H1 (cell line): ENCODE measurements around the gene ANO6.

Source experiments
- EZH2 ChIP-seq: fragments of 200-600 bp; sonication (generic); IDR thresholded peaks from 2 replicates; pipeline ENCODE4 v1.7.1; 2012; ENCODE audit warnings: low read depth, mild to moderate bottlenecking, moderate library complexity, low read length, inconsistent platforms; ENCODE audit not compliant: severe bottlenecking
- GABPA ChIP-seq: IDR thresholded peaks from 2 replicates; pipeline ENCODE4 v1.6.1; 2011; ENCODE audit warnings: mild to moderate bottlenecking, low read length, moderate library complexity, borderline replicate concordance; ENCODE audit not compliant: insufficient read depth
- POLR2AphosphoS5 ChIP-seq: IDR thresholded peaks from 2 replicates; pipeline ENCODE4 v1.6.1; 2011; ENCODE audit warnings: low read depth, low read length
- RAD21 ChIP-seq, 2 experiments: IDR thresholded peaks in 1 of 2; conservative IDR thresholded peaks in 1 of 2; 2 replicates each; pipeline ENCODE4 v1.6.1; 2011; ENCODE audit warnings: low read depth in 2 of 2, low read length in 2 of 2, improper control_type of control experiment in 1 of 2, inconsistent platforms in 1 of 2, mild to moderate bottlenecking in 1 of 2, moderate library complexity in 1 of 2
- SUZ12 ChIP-seq: fragments of 200-600 bp; sonication (generic); IDR thresholded peaks from 2 replicates; pipeline ENCODE4 v1.6.1; 2012; ENCODE audit warnings: mild to moderate bottlenecking, inconsistent platforms, low read length, moderate library complexity, mixed read lengths
- TF ChIP-seq, protein P1 (sequence below): IDR thresholded peaks from 2 replicates; pipeline ENCODE4 v1.6.1; 2012; ENCODE audit warnings: inconsistent platforms
- TF ChIP-seq, protein P2 (sequence below), 3 experiments: IDR thresholded peaks; 1 replicate in 2 of 3; 2 replicates in 1 of 3; pipeline versions ENCODE4 v1.5.1 to v1.6.1; 2011; ENCODE audit warnings: low read length in 3 of 3, mild to moderate bottlenecking in 3 of 3, inconsistent platforms in 2 of 3, low read depth in 1 of 3, moderate library complexity in 1 of 3; ENCODE audit not compliant: insufficient read depth in 1 of 3; ENCODE audit errors: control extremely low read depth in 1 of 3
- TF ChIP-seq, protein P3 (sequence below): IDR thresholded peaks from 2 replicates; pipeline ENCODE4 v1.6.1; 2011; ENCODE audit warnings: low read length, improper control_type of control experiment

DNA sequence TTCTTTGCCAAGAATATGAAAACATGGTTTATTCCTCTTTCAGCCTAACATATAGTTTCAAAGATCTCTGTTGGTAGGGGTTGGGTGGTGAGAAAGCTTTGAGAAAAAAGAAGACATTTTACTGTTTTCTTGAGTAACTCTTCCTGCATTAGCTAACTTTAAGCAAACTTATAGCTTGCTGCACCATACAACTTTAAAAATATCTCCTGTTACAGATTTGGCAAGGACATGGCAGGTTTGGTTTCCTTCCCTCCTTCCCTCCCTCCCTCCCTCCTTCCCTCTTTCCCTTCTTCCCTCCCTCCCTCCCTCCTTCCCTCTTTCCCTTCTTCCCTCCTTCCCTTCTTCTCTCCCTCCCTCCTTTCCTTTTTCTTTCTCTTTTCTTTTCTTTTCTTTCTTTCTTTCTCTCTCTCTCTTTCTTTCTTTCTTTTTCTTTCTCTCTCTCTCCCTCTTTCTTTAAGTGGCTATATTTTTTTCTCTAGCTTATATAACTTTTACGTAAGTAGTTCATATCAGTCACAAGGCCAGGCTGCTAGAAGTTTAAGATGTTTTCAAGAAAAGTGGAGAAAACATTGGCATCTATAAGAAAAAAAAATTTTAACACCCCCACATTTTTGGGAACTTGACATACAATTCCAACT, 26.0 kb upstream of the ANO6 start:
- TF ChIP-seq EZH2 = no peak
- no peak for TF ChIP-seq RAD21 (IDR thresholded peaks at IDR 0.05 in 1 of 2, conservative IDR thresholded peaks at IDR 0.05 in 1 of 2; ENCODE audit: low read depth in 2 of 2, low read length in 2 of 2)
- TF ChIP-seq POLR2AphosphoS5 = no peak
- TF ChIP-seq, protein P1, sequence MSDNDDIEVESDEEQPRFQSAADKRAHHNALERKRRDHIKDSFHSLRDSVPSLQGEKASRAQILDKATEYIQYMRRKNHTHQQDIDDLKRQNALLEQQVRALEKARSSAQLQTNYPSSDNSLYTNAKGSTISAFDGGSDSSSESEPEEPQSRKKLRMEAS = no peak
- no peak for TF ChIP-seq SUZ12
- TF ChIP-seq, protein P2, sequence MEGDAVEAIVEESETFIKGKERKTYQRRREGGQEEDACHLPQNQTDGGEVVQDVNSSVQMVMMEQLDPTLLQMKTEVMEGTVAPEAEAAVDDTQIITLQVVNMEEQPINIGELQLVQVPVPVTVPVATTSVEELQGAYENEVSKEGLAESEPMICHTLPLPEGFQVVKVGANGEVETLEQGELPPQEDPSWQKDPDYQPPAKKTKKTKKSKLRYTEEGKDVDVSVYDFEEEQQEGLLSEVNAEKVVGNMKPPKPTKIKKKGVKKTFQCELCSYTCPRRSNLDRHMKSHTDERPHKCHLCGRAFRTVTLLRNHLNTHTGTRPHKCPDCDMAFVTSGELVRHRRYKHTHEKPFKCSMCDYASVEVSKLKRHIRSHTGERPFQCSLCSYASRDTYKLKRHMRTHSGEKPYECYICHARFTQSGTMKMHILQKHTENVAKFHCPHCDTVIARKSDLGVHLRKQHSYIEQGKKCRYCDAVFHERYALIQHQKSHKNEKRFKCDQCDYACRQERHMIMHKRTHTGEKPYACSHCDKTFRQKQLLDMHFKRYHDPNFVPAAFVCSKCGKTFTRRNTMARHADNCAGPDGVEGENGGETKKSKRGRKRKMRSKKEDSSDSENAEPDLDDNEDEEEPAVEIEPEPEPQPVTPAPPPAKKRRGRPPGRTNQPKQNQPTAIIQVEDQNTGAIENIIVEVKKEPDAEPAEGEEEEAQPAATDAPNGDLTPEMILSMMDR (IDR thresholded peaks at IDR 0.05; ENCODE audit: control extremely low read depth in 1 of 3, insufficient read depth in 1 of 3, low read depth in 1 of 3, low read length in 3 of 3) = no peak
- TF ChIP-seq, protein P3, sequence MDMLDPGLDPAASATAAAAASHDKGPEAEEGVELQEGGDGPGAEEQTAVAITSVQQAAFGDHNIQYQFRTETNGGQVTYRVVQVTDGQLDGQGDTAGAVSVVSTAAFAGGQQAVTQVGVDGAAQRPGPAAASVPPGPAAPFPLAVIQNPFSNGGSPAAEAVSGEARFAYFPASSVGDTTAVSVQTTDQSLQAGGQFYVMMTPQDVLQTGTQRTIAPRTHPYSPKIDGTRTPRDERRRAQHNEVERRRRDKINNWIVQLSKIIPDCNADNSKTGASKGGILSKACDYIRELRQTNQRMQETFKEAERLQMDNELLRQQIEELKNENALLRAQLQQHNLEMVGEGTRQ = no peak
- TF ChIP-seq GABPA = no peak
